Endothelial cell of umbilical vein (primary cell): Measurements from ENCODE around the gene GMPPA.
A peak's percentile ranks its signal among the peaks of the same experiment; 100 is the strongest.

Experiments used
- CTCF ChIP-seq, 2 donors: IDR thresholded peaks; 1 replicate in 1 of 2; 2 replicates in 1 of 2; pipeline ENCODE4 v1.5.1; 2011; ENCODE audit warnings: low read length in 2 of 2, mild to moderate bottlenecking in 2 of 2, moderate library complexity in 2 of 2, control low read depth in 1 of 2, inconsistent platforms in 1 of 2, low read depth in 1 of 2; ENCODE audit not compliant: insufficient read depth in 1 of 2; ENCODE audit errors: extremely low read depth in 1 of 2
- EZH2 ChIP-seq: IDR thresholded peaks from 2 replicates; pipeline ENCODE4 v1.6.1; 2012; ENCODE audit warnings: borderline replicate concordance, low read depth, mild to moderate bottlenecking, moderate library complexity, low read length, inconsistent platforms; ENCODE audit not compliant: severe bottlenecking
- MAX ChIP-seq: IDR thresholded peaks from 2 replicates; pipeline ENCODE4 v1.6.1; 2011; ENCODE audit not compliant: insufficient read depth, insufficient read length
- MYC ChIP-seq: IDR thresholded peaks from one replicate; pipeline ENCODE4 v1.6.1; 2011; ENCODE audit warnings: mild to moderate bottlenecking, low read depth, low read length
- POLR2A ChIP-seq: IDR thresholded peaks from 2 replicates; pipeline ENCODE4 v1.6.1; 2012; ENCODE audit warnings: low read depth, mild to moderate bottlenecking, control low read depth, low read length

- TF ChIP-seq POLR2A: peak; percentile 87
- no peak for TF ChIP-seq EZH2
- TF ChIP-seq CTCF (IDR thresholded peaks at IDR 0.05; ENCODE audit: extremely low read depth in 1 of 2, insufficient read depth in 1 of 2, low read depth in 1 of 2, low read length in 2 of 2): peak in 1 of 2 donors; percentile 10
- TF ChIP-seq MAX: peak; percentile 88
- no peak for TF ChIP-seq MYC
Observed at GRCh38 chr2:219498280-219499057, at the start of gene GMPPA.
